ENCODE data around the gene MBOAT1.
"Not testable (repeated sequence)": the region's sequence is repeated elsewhere in the genome, so short reads cannot be mapped to it uniquely, and the experiment has no call there.

MBOAT1 gene

GRCh38 chr6:20212392-20213111, at the start of gene MBOAT1:
Gene MBOAT1 (minus strand): TSS chr6:20212469. CDS start chr6:20212234, 235 bp downstream.
- peak; percentile 87 for DNase-seq

GRCh38 chr6:20261685-20262084, 49.4 kb upstream of the MBOAT1 start:
- no peak for DNase-seq

- no peak for DNase-seq
Measured at GRCh38 chr6:20260360-20260759, 48.1 kb upstream of the MBOAT1 start.

GRCh38 chr6:20259316-20260049, 47.2 kb upstream of the MBOAT1 start:
- no peak for DNase-seq

GRCh38 chr6:20255428-20255827, 43.2 kb upstream of the MBOAT1 start:
- DNase-seq = no peak

GRCh38 chr6:20254295-20254694, 42.0 kb upstream of the MBOAT1 start:
- DNase-seq = no peak

GRCh38 chr6:20253021-20253420, 40.8 kb upstream of the MBOAT1 start:
- no peak for DNase-seq

- DNase-seq = no peak
Measured at GRCh38 chr6:20252311-20252710, 40.0 kb upstream of the MBOAT1 start.

- DNase-seq = no peak
Measured at GRCh38 chr6:20251525-20251924, 39.3 kb upstream of the MBOAT1 start.

GRCh38 chr6:20246125-20246524, 33.9 kb upstream of the MBOAT1 start:
- no peak for DNase-seq

- not testable (repeated sequence) for DNase-seq
Measured at GRCh38 chr6:20244807-20245681, 32.8 kb upstream of the MBOAT1 start.

GRCh38 chr6:20243288-20243687, 31.0 kb upstream of the MBOAT1 start:
- DNase-seq = no peak

- DNase-seq = no peak
Measured at GRCh38 chr6:20242397-20242796, 30.1 kb upstream of the MBOAT1 start.

- no peak for DNase-seq
Measured at GRCh38 chr6:20241102-20241501, 28.8 kb upstream of the MBOAT1 start.

GRCh38 chr6:20238688-20239587, 26.7 kb upstream of the MBOAT1 start:
- no peak for DNase-seq

GRCh38 chr6:20237677-20238460, 25.6 kb upstream of the MBOAT1 start:
- no peak for DNase-seq

GRCh38 chr6:20236909-20237600, 24.8 kb upstream of the MBOAT1 start:
- DNase-seq = no peak

- no peak for DNase-seq
Measured at GRCh38 chr6:20236344-20236743, 24.1 kb upstream of the MBOAT1 start.

- no peak for DNase-seq
Measured at GRCh38 chr6:20235041-20235440, 22.8 kb upstream of the MBOAT1 start.

GRCh38 chr6:20234136-20234535, 21.9 kb upstream of the MBOAT1 start:
- no peak for DNase-seq
